Duodenal mucosa (tissue), 2 donors: ENCODE data around the gene ZDHHC4.

Source experiments
- H3K27ac ChIP-seq: one replicate; pipeline ENCODE4 v1.7.0; 2013; ENCODE audit warnings: low read depth, low read length
- H3K27me3 ChIP-seq, 2 donors: one replicate each; pipeline ENCODE4 v1.7.0; 2013; ENCODE audit warnings: low read length in 2 of 2, control low read depth in 1 of 2; ENCODE audit not compliant: insufficient read depth in 2 of 2, control insufficient read depth in 1 of 2
- H3K36me3 ChIP-seq, 2 donors: one replicate each; pipeline ENCODE4 v1.7.0; 2013; ENCODE audit warnings: low read length in 2 of 2, control low read depth in 1 of 2; ENCODE audit not compliant: insufficient read depth in 2 of 2, control insufficient read depth in 1 of 2
- H3K4me1 ChIP-seq, 2 donors: one replicate each; pipeline ENCODE4 v1.7.0; 2013; ENCODE audit warnings: low read length in 2 of 2, control low read depth in 1 of 2; ENCODE audit not compliant: insufficient read depth in 2 of 2, control insufficient read depth in 1 of 2
- H3K4me3 ChIP-seq, 2 donors: one replicate each; pipeline ENCODE4 v1.7.0; 2013; ENCODE audit warnings: low read length in 2 of 2, low read depth in 1 of 2
- H3K9ac ChIP-seq, 2 donors: one replicate each; pipeline ENCODE4 v1.7.0; 2013; ENCODE audit warnings: low read length in 2 of 2, low read depth in 1 of 2
- H3K9me3 ChIP-seq, 2 donors: one replicate each; pipeline ENCODE4 v1.7.0; 2013; ENCODE audit warnings: low read length in 2 of 2, control low read depth in 1 of 2; ENCODE audit not compliant: control insufficient read depth in 1 of 2

Gene ZDHHC4

DNA sequence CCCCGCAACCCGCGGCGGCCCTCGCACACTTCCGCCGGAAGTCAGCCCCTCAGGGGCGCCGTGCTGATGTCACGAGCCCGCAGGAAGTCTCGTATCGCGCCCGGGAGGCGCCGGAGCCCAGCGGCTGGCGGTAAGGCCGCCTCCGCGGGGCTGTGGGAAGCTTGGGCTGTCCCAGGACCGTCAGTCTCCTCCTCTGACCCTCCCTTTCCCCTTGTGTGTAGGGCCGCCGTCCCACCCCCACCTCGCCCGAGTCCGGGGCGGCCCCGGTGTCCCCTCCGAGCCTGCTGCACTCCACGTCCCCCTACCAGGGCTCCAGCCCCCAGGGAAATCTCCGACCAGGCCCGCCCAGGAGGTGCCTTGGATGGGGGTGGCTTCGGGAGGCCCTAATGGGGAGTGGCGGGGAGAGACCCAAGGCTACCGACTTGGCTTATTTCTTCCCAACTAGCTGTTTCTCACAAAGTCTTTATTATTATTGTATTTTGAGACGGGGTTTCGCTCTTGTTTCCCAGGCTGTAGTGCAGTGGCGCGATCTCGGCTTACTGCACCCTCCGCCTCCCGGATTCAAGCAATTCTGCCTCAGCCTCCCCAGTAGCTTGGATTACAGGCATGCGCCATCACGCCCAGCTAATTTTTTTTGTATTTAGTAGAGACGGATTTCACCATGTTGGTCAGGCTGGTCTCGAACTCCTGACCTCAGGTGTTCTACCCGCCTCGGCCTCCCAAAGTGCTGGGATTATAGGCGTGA lies at the start of gene ZDHHC4:
Gene ZDHHC4, plus strand, starts transcription at position 86 of the 745 bp plus-strand sequence. CDS start 3,108 bp downstream, outside the sequence.
- Histone ChIP-seq H3K36me3 (peaks cover 0 to 23% of the 10 kb centered on the region in 2 donors), H3K4me3 (peak within 1 kb of the TSS; percentile 80 to 82), H3K27ac (peak within 1 kb of the TSS; percentile 92), H3K27me3 (no peaks in the 10 kb centered on the region), H3K4me1 (peaks cover 0 to 6% of the 10 kb centered on the region in 2 donors), H3K9ac (peak within 1 kb of the TSS; percentile 74 to 76), H3K9me3 (no peaks in the 10 kb centered on the region)

DNA sequence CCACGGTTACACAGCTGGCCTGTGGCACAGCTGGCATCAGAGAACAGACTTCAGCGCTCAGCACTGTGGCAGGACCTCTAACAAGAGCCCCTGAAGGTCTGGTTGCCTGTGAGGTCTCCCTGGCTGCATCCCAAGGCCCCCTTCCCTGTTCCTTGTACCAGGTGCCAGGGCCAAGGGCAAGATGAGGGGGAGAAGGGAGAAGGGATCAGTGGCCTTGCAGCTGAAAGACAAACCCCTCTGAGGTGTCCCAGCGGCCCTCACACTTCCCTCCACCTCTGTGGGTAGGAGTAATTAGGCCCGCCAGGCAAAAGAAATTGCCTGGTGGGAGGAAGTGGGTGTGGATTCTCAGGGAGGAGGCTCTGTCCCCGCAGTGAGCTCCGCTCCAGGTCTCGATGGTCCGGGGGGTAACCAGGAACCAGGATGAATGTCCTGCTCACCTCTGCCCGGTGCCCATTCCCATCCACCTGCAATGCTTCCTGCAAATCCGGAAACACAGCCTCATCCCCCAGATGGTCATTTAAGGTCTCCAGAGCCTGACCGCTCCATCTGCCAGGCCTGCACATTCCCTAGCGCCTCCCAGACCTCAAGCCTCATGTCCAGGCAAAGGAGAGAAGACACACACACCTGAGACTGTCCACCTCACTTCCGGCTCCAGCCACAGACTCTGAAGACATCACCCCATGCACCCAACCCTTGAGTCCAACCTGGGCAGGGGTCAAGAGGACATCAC lies 48.7 kb upstream of the ZDHHC4 start:
- Histone ChIP-seq H3K36me3 (no peaks in the 10 kb centered on the region), H3K9me3 (no peaks in the 10 kb centered on the region), H3K4me1 (peaks cover 4 to 10% of the 10 kb centered on the region in 2 donors), H3K9ac (no peak overlapping the region), H3K27ac (no peak overlapping the region), H3K27me3 (peaks cover 32 to 35% of the 10 kb centered on the region in 2 donors), H3K4me3 (no peak overlapping the region)

DNA sequence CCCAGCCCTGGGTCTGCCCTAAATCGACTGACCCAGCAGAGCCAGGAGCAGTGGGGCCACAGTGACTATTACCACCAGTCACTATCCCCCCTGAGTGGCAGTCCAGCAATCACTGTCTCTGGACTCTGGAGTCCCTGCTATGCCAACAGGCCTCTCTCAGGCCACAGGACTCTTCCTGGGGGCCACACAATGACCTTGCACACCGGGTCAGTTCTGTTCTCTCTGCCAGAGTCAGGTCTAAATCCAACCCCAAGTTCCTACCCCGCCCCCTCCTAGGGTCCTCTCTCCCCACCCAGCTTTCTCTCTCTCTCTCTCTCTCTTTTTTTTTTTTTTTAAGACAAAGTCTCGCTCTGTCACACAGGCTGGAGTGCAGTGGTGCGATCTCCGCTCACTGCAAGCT lies 47.6 kb upstream of the ZDHHC4 start:
- no peaks in the 10 kb centered on the region for H3K36me3 ChIP-seq
- no peaks in the 10 kb centered on the region for H3K9me3 ChIP-seq
- peaks cover 4 to 10% of the 10 kb centered on the region in 2 donors for H3K4me1 ChIP-seq
- H3K9ac ChIP-seq, result no peak overlapping the region
- H3K4me3 ChIP-seq, result no peak overlapping the region
- H3K27ac ChIP-seq, result no peak overlapping the region
- peaks cover 35 to 36% of the 10 kb centered on the region in 2 donors for H3K27me3 ChIP-seq

DNA sequence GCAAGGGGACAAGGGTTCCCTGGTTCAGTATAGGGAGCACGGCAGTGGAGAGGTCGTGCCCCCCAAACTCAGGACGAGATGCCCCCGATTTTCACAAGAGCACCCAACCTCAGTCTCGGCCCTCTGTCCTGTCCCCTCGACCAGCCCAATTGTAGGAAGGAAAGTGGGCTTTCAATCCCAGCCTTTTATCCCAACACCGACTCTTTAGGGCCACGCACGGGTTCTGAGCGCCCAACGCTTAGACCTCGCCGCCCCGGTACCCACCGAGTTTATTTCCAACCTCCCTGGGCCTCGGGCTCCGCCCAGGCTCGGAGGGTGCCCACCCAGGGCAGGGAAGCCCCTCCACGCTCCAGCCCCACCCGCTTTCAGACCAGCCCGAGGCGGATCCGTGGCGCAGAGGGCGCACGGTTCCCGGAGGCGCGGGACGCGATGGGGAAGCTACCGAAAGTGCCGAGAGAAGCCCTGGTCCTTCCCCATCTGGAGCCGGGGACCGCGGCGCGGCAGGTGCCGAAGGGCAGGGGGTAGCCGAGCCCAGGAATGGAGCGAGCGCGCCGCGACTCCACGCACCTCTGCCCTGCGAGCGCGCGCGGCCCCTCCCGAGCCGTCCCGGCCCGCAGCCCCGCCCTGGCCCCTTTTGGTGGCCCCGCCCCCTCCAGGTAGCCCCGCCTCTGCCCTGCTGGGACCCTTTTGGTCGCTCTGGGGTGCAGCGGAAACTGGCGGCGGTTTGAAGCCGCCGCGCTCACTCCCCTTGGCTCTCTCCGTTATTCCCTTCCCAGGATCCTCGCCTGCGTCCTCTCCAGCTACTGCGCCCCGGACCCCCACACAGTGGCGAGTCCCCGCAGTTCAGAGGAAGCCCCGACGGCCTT lies 46.4 kb upstream of the ZDHHC4 start:
- Histone ChIP-seq H3K9me3 (no peaks in the 10 kb centered on the region), H3K9ac (no peak overlapping the region), H3K27me3 (peaks cover 36 to 37% of the 10 kb centered on the region in 2 donors), H3K36me3 (no peaks in the 10 kb centered on the region), H3K4me1 (peaks cover 4 to 10% of the 10 kb centered on the region in 2 donors), H3K27ac (no peak overlapping the region), H3K4me3 (peak overlapping the region; percentile 43 to 65)

DNA sequence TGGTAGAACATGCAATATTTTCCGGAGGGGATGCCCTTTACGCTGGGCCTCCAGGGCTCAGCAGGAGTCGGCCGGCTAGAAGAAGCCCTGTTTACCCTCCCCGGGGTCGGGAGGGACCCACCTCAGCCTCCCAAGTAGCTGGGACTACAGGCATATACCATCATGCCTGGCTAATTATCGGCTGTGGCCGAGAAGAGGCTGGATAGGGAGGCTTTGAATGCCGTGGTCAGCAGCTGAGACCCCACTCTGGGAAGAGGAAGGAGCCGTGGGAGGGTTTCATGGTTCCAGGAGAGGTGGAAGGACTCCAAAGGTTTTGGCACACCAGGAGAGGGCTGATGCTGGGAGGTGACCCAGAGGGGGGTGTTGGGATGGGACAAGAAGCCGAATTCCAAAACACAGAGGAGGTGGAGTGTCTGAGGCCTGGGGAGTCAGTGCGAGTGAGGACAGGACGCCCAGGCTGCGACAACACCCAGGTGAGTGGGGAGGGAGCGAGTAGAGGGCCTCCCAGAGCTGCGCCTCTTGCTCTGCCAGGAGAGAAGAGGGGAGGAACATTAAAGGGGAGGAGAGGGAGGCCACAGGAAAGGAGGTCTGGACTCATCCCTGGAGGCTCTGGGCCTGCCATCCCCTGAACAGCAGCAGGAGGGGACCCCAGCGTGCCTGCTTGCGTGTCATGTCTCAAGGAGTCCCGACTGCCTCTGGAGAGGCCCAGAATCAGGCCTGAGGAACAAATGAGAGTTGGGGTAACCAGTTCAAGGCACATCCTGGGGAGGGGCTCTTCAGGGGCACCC lies 45.6 kb upstream of the ZDHHC4 start:
- Histone ChIP-seq H3K4me1 (peaks cover 3 to 9% of the 10 kb centered on the region in 2 donors), H3K9ac (no peak overlapping the region), H3K27me3 (peaks cover 35 to 36% of the 10 kb centered on the region in 2 donors), H3K36me3 (no peaks in the 10 kb centered on the region), H3K4me3 (no peak overlapping the region), H3K27ac (no peak overlapping the region), H3K9me3 (no peaks in the 10 kb centered on the region)

DNA sequence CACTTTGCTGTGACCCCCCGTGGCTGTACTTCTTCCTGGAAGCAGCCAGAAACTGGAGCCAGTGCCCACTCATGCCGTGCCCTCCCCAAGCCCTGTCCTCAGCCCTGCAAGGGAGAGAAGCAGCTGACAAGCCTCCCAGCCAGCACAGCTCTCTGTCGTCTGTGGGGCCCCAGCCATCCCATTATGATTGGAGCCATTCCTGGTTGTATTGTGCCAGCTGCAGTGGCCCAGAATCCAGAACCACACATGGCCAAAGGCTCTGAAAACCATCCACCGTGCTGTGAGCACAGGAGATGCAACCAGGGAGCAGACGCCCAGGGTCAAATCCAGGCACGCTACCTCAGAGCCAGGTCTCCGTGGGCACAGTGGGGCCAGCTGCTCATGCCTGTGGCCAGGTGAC lies 44.7 kb upstream of the ZDHHC4 start:
- Histone ChIP-seq H3K27me3 (peaks cover 27 to 28% of the 10 kb centered on the region in 2 donors), H3K4me1 (peaks cover 0 to 4% of the 10 kb centered on the region in 2 donors)

DNA sequence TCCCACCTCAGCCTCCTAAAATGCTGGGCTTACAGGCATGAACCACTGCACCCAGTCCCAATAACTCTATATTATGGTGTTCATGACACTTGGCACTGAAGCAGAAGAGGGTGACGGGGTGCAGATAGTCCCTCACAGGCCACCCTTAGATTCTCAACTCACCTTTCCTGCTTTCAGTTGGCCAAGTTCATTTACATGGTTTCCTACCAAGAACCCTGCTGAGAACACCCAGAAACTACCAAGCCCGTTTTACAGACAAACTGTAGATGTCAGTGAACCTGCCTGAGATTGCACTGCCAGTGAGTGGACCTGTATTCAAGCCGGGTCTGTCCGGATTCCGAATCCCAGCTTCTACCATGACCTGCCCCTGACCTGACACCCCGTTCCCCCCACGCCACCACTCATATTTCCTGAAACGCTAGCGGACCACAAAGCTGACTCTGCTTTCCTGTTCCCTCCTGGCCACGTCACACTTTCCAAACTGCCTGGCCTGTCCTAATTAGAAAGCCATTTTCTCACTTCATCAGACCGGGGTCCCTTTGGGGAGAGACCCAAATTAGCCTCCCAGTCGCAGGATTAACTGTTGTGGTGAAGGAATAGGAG lies 43.3 kb upstream of the ZDHHC4 start:
- no peaks in the 10 kb centered on the region for H3K36me3 ChIP-seq
- peak overlapping the region in 1 of 2 donors; percentile 10 for H3K4me3 ChIP-seq
- H3K27ac ChIP-seq, result no peak overlapping the region
- H3K4me1 ChIP-seq, result peaks cover 0 to 4% of the 10 kb centered on the region in 2 donors
- no peaks in the 10 kb centered on the region for H3K9me3 ChIP-seq
- no peak overlapping the region for H3K9ac ChIP-seq
- peaks cover 18 to 27% of the 10 kb centered on the region in 2 donors for H3K27me3 ChIP-seq

More for the DNA sequence above, 44.7 kb upstream of the ZDHHC4 start:
- Histone ChIP-seq H3K9ac (no peak overlapping the region), H3K9me3 (no peaks in the 10 kb centered on the region), H3K36me3 (no peaks in the 10 kb centered on the region), H3K4me3 (no peak overlapping the region), H3K27ac (no peak overlapping the region)

DNA sequence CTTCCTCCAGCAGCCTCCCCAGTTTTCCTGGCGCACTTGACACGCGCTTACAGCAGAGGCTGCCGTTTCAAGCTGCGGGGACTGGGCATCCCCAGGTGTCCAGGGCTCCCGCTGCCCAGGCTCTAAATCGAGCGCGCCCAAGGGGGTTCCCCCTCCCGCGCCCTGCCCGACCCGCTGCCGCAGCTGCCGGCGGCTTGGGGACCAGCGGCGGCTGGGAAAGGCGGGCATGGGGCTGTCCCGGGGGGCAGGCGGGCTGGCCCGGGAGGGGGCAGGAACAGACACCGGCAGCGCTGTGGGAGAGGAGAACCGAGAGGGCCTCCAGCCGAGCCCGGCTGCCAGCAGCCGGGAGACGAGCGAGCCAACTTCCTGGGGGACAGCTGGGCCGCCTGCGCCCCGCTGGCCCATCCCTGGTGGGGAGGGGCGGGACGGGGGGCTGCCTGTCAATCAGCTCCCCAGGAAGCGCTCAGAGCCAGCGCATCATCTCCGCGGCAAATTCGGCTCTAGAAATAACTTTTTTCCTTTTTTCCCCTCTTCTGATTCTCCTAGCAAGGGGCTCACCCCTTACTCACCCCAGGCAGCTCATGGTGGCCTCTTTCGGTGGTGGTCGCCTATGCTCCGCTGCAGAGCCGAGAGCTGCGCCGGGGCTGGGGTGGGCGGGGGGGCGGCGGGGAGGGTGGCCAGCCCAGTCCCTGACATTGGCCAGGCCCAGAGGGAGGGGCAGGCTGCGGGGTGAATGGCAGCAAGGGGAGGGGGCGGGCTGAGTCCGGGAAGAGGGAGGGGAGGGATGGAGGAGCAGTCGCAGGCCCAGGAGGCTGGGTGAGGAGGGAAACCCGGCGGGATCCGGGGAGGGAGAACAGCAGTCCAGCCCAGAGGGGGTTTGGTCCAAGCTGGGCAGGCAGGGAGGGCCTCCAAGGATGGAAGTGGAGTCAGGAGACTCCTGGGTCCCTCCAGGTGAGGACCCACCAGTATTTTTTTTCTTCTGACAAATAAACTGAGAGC lies 40.7 kb upstream of the ZDHHC4 start:
- no peaks in the 10 kb centered on the region for H3K36me3 ChIP-seq
- peak overlapping the region in 1 of 2 donors; percentile 16 for H3K4me3 ChIP-seq
- H3K27ac ChIP-seq, result no peak overlapping the region
- no peaks in the 10 kb centered on the region for H3K9me3 ChIP-seq
- no peaks in the 10 kb centered on the region for H3K4me1 ChIP-seq
- H3K27me3 ChIP-seq, result peaks cover 15% of the 10 kb centered on the region in 2 donors
- no peak overlapping the region for H3K9ac ChIP-seq
